22Rv1 (cell line): ENCODE measurements around the gene ERFE.

Experiments used
- CTCF ChIP-seq: fragments of 450-650 bp; IDR thresholded peaks from 2 replicates; pipeline ENCODE4 v1.5.1; 2017; ENCODE audit warnings: mild to moderate bottlenecking
- ZFX ChIP-seq: fragments of 450-650 bp; IDR thresholded peaks from 2 replicates; pipeline ENCODE4 v1.6.1; 2017; ENCODE audit warnings: antibody characterized with exemption, borderline replicate concordance

- TF ChIP-seq CTCF, result no peak
- no peak for TF ChIP-seq ZFX
Observed at GRCh38 chr2:238207006-238207405, 48.2 kb downstream of the ERFE start.
